ENCODE data around the gene PTPRN2.

Gene PTPRN2

GRCh38 chr7:158137516-158138328, 449.9 kb downstream of the PTPRN2 start:
- TF ChIP-seq ZNF384 (IDR thresholded peaks at IDR 0.05) (no peak), LEF1 (IDR thresholded peaks at IDR 0.05; ENCODE audit: borderline replicate concordance) (no peak), FOXA1 (IDR thresholded peaks at IDR 0.05) (no peak), FOXM1 (IDR thresholded peaks at IDR 0.05; ENCODE audit: borderline replicate concordance) (no peak)
- CTCF ChIA-PET, result no interaction called here
- POLR2A ChIA-PET, result no interaction called here
- DNase-seq (ENCODE audit: extremely low spot score), result no peak

GRCh38 chr7:158135931-158136330, 451.7 kb downstream of the PTPRN2 start:
- POLR2A ChIA-PET, result no interaction called here
- TF ChIP-seq BHLHE40 (IDR thresholded peaks at IDR 0.05; ENCODE audit: borderline replicate concordance) (no peak), HDGF (IDR thresholded peaks at IDR 0.05; ENCODE audit: borderline replicate concordance) (no peak), L3MBTL2 (conservative IDR thresholded peaks at IDR 0.05) (no peak), FOXK2 (IDR thresholded peaks at IDR 0.05) (no peak), NFRKB (IDR thresholded peaks at IDR 0.05) (no peak), FOXA1 (IDR thresholded peaks at IDR 0.05) (no peak), PKNOX1 (IDR thresholded peaks at IDR 0.05) (no peak), ELF4 (IDR thresholded peaks at IDR 0.05) (no peak), ARNT (IDR thresholded peaks at IDR 0.05) (no peak), ZNF384 (IDR thresholded peaks at IDR 0.05) (no peak), LEF1 (IDR thresholded peaks at IDR 0.05; ENCODE audit: borderline replicate concordance) (no peak), CTBP1 (IDR thresholded peaks at IDR 0.05; ENCODE audit: borderline replicate concordance) (no peak), TARDBP (IDR thresholded peaks at IDR 0.05) (no peak), SP1 (IDR thresholded peaks at IDR 0.05) (no peak)
- CTCF ChIA-PET, result no interaction called here
- no peak for DNase-seq (ENCODE audit: extremely low spot score)

GRCh38 chr7:158134824-158135223, 452.8 kb downstream of the PTPRN2 start:
- TF ChIP-seq PKNOX1 (IDR thresholded peaks at IDR 0.05) (no peak), NFRKB (IDR thresholded peaks at IDR 0.05) (no peak), FOXK2 (IDR thresholded peaks at IDR 0.05) (no peak), TARDBP (IDR thresholded peaks at IDR 0.05) (no peak), FOXM1 (IDR thresholded peaks at IDR 0.05; ENCODE audit: borderline replicate concordance) (no peak), FOXA1 (IDR thresholded peaks at IDR 0.05) (no peak), ZNF384 (IDR thresholded peaks at IDR 0.05) (no peak), HDGF (IDR thresholded peaks at IDR 0.05; ENCODE audit: borderline replicate concordance) (no peak), CTBP1 (IDR thresholded peaks at IDR 0.05; ENCODE audit: borderline replicate concordance) (no peak), SUZ12 (IDR thresholded peaks at IDR 0.05) (no peak)
- ChIA-PET CTCF (no interaction called here), POLR2A (no interaction called here)
- no peak for DNase-seq (ENCODE audit: extremely low spot score)

GRCh38 chr7:158133515-158134271, 453.9 kb downstream of the PTPRN2 start:
- no peak for TF ChIP-seq FOXK2 (IDR thresholded peaks at IDR 0.05)
- no peak for TF ChIP-seq LEF1 (IDR thresholded peaks at IDR 0.05; ENCODE audit: borderline replicate concordance)
- TF ChIP-seq FOXA1 (IDR thresholded peaks at IDR 0.05), result no peak
- no peak for TF ChIP-seq ZNF384 (IDR thresholded peaks at IDR 0.05)
- TF ChIP-seq PKNOX1 (IDR thresholded peaks at IDR 0.05), result no peak
- TF ChIP-seq BHLHE40 (IDR thresholded peaks at IDR 0.05; ENCODE audit: borderline replicate concordance), result no peak
- TF ChIP-seq L3MBTL2 (conservative IDR thresholded peaks at IDR 0.05), result no peak
- no peak for TF ChIP-seq TARDBP (IDR thresholded peaks at IDR 0.05)
- TF ChIP-seq SUZ12 (IDR thresholded peaks at IDR 0.05), result no peak
- no peak for TF ChIP-seq SP1 (IDR thresholded peaks at IDR 0.05)
- no peak for TF ChIP-seq ARNT (IDR thresholded peaks at IDR 0.05)
- TF ChIP-seq HDGF (IDR thresholded peaks at IDR 0.05; ENCODE audit: borderline replicate concordance), result no peak
- TF ChIP-seq FOXM1 (IDR thresholded peaks at IDR 0.05; ENCODE audit: borderline replicate concordance), result no peak
- TF ChIP-seq NFRKB (IDR thresholded peaks at IDR 0.05), result no peak
- TF ChIP-seq CTBP1 (IDR thresholded peaks at IDR 0.05; ENCODE audit: borderline replicate concordance), result no peak
- TF ChIP-seq ELF4 (IDR thresholded peaks at IDR 0.05), result no peak
- POLR2A ChIA-PET, result no interaction called here
- DNase-seq (ENCODE audit: extremely low spot score), result no peak
- CTCF ChIA-PET, result no interaction called here

GRCh38 chr7:158133057-158133456, 454.6 kb downstream of the PTPRN2 start:
- CTCF ChIA-PET, result no interaction called here
- no peak for TF ChIP-seq HDGF (IDR thresholded peaks at IDR 0.05; ENCODE audit: borderline replicate concordance)
- DNase-seq (ENCODE audit: extremely low spot score), result no peak
- POLR2A ChIA-PET, result no interaction called here

- TF ChIP-seq FOXA1 (IDR thresholded peaks at IDR 0.05) (no peak), BHLHE40 (IDR thresholded peaks at IDR 0.05; ENCODE audit: borderline replicate concordance) (no peak), SUZ12 (IDR thresholded peaks at IDR 0.05) (no peak)
- DNase-seq (ENCODE audit: extremely low spot score), result no peak
- ChIA-PET CTCF (no interaction called here), POLR2A (no interaction called here)
Observed at GRCh38 chr7:158130023-158130409, 457.6 kb downstream of the PTPRN2 start.
